GM23338 (cell line): ENCODE measurements around the gene ZNF222.

Experiments
- CREB1 ChIP-seq: fragments of 250-450 bp; sonication (Bioruptor Pico); IDR thresholded peaks from 2 replicates; pipeline ENCODE4 v1.5.0; 2020; ENCODE audit warnings: low read depth, mild to moderate bottlenecking, moderate library complexity
- CTCF ChIP-seq, 2 experiments: fragments of 200-600 bp in 1 of 2; sonication (generic) in 1 of 2; conservative IDR thresholded peaks; 2 replicates each; pipeline versions ENCODE4 v1.5.1 to v1.6.1; 2016 to 2017; ENCODE audit warnings: antibody characterized with exemption in 2 of 2, low read depth in 2 of 2, mild to moderate bottlenecking in 2 of 2, moderate library complexity in 1 of 2
- EZH2 ChIP-seq: fragments of 200-600 bp; sonication (generic); IDR thresholded peaks from one replicate; pipeline ENCODE4 v1.8.0; 2017; ENCODE audit warnings: antibody characterized with exemption, mild to moderate bottlenecking, low read depth; ENCODE audit not compliant: unreplicated experiment
- EZH2phosphoT487 ChIP-seq: fragments of 200-600 bp; sonication (generic); IDR thresholded peaks from one replicate; pipeline ENCODE4 v1.8.1; 2018; ENCODE audit warnings: antibody characterized with exemption; ENCODE audit not compliant: unreplicated experiment
- JUNB ChIP-seq: IDR thresholded peaks from one replicate; pipeline ENCODE4 v1.6.1; 2016; ENCODE audit warnings: antibody characterized with exemption; ENCODE audit not compliant: unreplicated experiment
- POLR2AphosphoS5 ChIP-seq: IDR thresholded peaks from 2 replicates; pipeline ENCODE4 v1.6.1; 2016; ENCODE audit warnings: antibody characterized with exemption, low read depth
- REST ChIP-seq: IDR thresholded peaks from one replicate; pipeline ENCODE4 v1.6.1; 2018; ENCODE audit warnings: antibody characterized with exemption; ENCODE audit not compliant: unreplicated experiment
- ZNF114 ChIP-seq: fragments of 250-450 bp; sonication (Bioruptor Pico); IDR thresholded peaks from 2 replicates; pipeline ENCODE4 v1.5.0; 2020; ENCODE audit warnings: mild to moderate bottlenecking, moderate library complexity
- ZNF331 ChIP-seq: fragments of 250-450 bp; sonication (Bioruptor Pico); IDR thresholded peaks from 2 replicates; pipeline ENCODE4 v1.5.0; 2020; ENCODE audit warnings: low read depth, mild to moderate bottlenecking, moderate library complexity
- ZNF462 ChIP-seq: fragments of 250-450 bp; sonication (Bioruptor Pico); IDR thresholded peaks from 2 replicates; pipeline ENCODE4 v1.5.0; 2020; ENCODE audit warnings: mild to moderate bottlenecking, moderate library complexity

GRCh38 chr19:44007473-44007872 is 17.7 kb upstream of the ZNF222 start:
- no peak for TF ChIP-seq CTCF (conservative IDR thresholded peaks at IDR 0.05; ENCODE audit: low read depth in 2 of 2)
- TF ChIP-seq EZH2, result no peak
- no peak for TF ChIP-seq ZNF331
- TF ChIP-seq REST, result no peak
- TF ChIP-seq POLR2AphosphoS5, result no peak
- no peak for TF ChIP-seq EZH2phosphoT487
- no peak for TF ChIP-seq ZNF114 (CRISPR knock-in tag)
- TF ChIP-seq ZNF462 (CRISPR knock-in tag), result no peak
- no peak for TF ChIP-seq CREB1 (CRISPR knock-in tag)
- no peak for TF ChIP-seq JUNB
